Epithelial cell of umbilical artery (primary cell): Measurements from ENCODE around the gene CLCC1. TPM values are rescaled to one million over a fixed set of nuclear protein-coding genes. Genes with fewer than 3 reads are reported as not detected.

Source experiments
- total RNA-seq: library from RNA; depleted of rRNA; stranded (reverse); fragments of >200 nt; gene quantifications from 2 replicates; pipeline ENCODE4 v1.2.3, GENCODE V29; 2014

Gene CLCC1
- total RNA-seq = 30.2 and 37.8 TPM in 2 replicates

DNA sequence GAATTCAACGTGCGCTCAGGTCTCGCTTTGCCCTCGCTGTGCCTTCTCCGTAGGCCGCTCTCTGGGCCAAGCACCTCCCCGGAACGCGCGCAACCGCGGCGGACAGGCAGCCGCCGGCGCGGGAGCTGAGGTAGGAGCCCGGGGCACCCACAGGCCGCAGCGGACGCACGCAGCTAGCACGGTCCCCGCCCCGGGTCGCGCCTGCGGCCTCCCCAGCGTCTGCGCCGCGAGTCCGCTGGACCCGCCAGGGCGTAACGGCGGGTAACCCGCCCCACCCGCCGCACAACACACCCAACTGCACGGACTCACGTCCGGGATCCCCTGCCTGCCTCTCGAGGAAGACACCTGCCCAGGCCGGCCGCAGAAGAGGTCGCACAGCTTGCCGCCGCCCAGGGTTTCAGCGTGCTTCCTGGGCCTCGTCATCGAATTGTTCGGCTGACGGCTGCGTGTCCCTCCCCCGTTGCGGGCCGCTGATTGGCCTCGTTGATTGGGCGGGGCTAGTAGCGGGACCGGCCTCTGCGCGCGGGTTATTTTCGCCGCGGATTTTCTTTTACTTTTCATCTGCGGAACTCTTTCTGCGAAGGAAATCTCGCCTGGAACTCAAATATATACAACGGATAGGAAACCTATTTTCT is at the start of gene CLCC1:
CLCC1 (minus strand) TSS at position 433 of the 635 bp plus-strand sequence. CDS start 13,047 bp downstream, outside the sequence.

Other genes with a start within 250 kb of the CLCC1 start
- gene STXBP3, start 216.8 kb downstream of the CLCC1 start, total RNA-seq = 62.6 and 63.7 TPM in 2 replicates
- gene AKNAD1, start 106.4 kb downstream of the CLCC1 start, total RNA-seq = not detected in 2 replicates
- 21.1 and 24.5 TPM in 2 replicates for gene GPSM2, start 86.5 kb downstream of the CLCC1 start, total RNA-seq
- gene WDR47, start 78.6 kb upstream of the CLCC1 start, total RNA-seq = 14.3 and 22.2 TPM in 2 replicates
- 79.6 and 140 TPM in 2 replicates for gene TAF13, start 112.5 kb upstream of the CLCC1 start, total RNA-seq
- gene TMEM167B, start 127.3 kb upstream of the CLCC1 start, total RNA-seq = 16.6 and 17.2 TPM in 2 replicates
- 0.15 and 0.32 TPM in 2 replicates for gene ELAPOR1, start 150.6 kb upstream of the CLCC1 start, total RNA-seq